H9 (cell line): Measurements from ENCODE around the gene DENND5A. TPM values are rescaled to one million over a fixed set of nuclear protein-coding genes. Genes with fewer than 3 reads are reported as not detected.

Experiments
- DNase-seq: peaks from one replicate; pipeline ENCODE4 v3.0.0-alpha.2; 2017
- H2AFZ ChIP-seq: one replicate; pipeline ENCODE4 v1.6.1; 2013; ENCODE audit warnings: mild to moderate bottlenecking, low read length, control low read depth, moderate library complexity
- H2AK5ac ChIP-seq: 2 replicates; pipeline ENCODE4 v1.6.1; 2013; ENCODE audit warnings: low read length, control low read depth, mixed read lengths; ENCODE audit not compliant: insufficient read length
- H2BK120ac ChIP-seq: one replicate; pipeline ENCODE4 v1.6.1; 2013; ENCODE audit warnings: low read depth, mild to moderate bottlenecking, low read length, control low read depth, inconsistent platforms; ENCODE audit not compliant: poor library complexity, severe bottlenecking
- H2BK12ac ChIP-seq: 2 replicates; pipeline ENCODE4 v1.6.1; 2013; ENCODE audit warnings: low read length, control low read depth, mixed read lengths, low read depth; ENCODE audit not compliant: insufficient read length
- H2BK15ac ChIP-seq: 2 replicates; pipeline ENCODE4 v1.6.1; 2013; ENCODE audit warnings: low read depth, low read length, control low read depth
- H2BK20ac ChIP-seq: one replicate; pipeline ENCODE4 v1.6.1; 2013; ENCODE audit warnings: low read depth, mild to moderate bottlenecking, low read length, control low read depth, inconsistent platforms; ENCODE audit not compliant: poor library complexity, severe bottlenecking
- H2BK5ac ChIP-seq: 2 replicates; pipeline ENCODE4 v1.6.1; 2013; ENCODE audit warnings: low read length, control low read depth, mixed read lengths; ENCODE audit not compliant: insufficient read length
- H3K14ac ChIP-seq: 2 replicates; pipeline ENCODE4 v1.6.1; 2013; ENCODE audit warnings: low read length, control low read depth; ENCODE audit not compliant: insufficient read depth
- H3K18ac ChIP-seq: 2 replicates; pipeline ENCODE4 v1.6.1; 2013; ENCODE audit warnings: low read depth, mild to moderate bottlenecking, mixed read lengths, low read length, control low read depth; ENCODE audit not compliant: insufficient read length
- H3K23ac ChIP-seq: 2 replicates; pipeline ENCODE4 v1.6.1; 2013; ENCODE audit warnings: low read length, control low read depth, mixed read lengths, low read depth; ENCODE audit not compliant: insufficient read length
- H3K23me2 ChIP-seq: 2 replicates; pipeline ENCODE4 v1.6.1; 2013; ENCODE audit warnings: low read depth, mild to moderate bottlenecking, mixed read lengths, low read length, control low read depth; ENCODE audit not compliant: insufficient read length, poor library complexity, severe bottlenecking
- H3K27ac ChIP-seq: 2 replicates; pipeline ENCODE4 v1.5.1; 2013; ENCODE audit warnings: low read length, control low read depth, mixed read lengths, low read depth; ENCODE audit not compliant: insufficient read length
- H3K27me3 ChIP-seq: 2 replicates; pipeline ENCODE4 v1.6.1; 2013; ENCODE audit warnings: low read length, control low read depth, inconsistent platforms; ENCODE audit not compliant: insufficient read depth
- H3K4ac ChIP-seq: 2 replicates; pipeline ENCODE4 v1.6.1; 2013; ENCODE audit warnings: low read depth, mild to moderate bottlenecking, control low read depth, inconsistent platforms, low read length, moderate library complexity
- H3K4me1 ChIP-seq: 2 replicates; pipeline ENCODE4 v1.6.1; 2013; ENCODE audit warnings: low read length, control low read depth, inconsistent platforms; ENCODE audit not compliant: insufficient read depth
- H3K4me2 ChIP-seq: 2 replicates; pipeline ENCODE4 v1.6.1; 2013; ENCODE audit warnings: low read length, control low read depth, mixed read lengths; ENCODE audit not compliant: insufficient read length, insufficient read depth
- H3K56ac ChIP-seq: 2 replicates; pipeline ENCODE4 v1.6.1; 2013; ENCODE audit warnings: low read depth, mild to moderate bottlenecking, mixed read lengths, low read length, control low read depth; ENCODE audit not compliant: insufficient read length
- H3K79me1 ChIP-seq: 2 replicates; pipeline ENCODE4 v1.6.1; 2013; ENCODE audit warnings: low read depth, mild to moderate bottlenecking, moderate library complexity, low read length, control low read depth, inconsistent platforms; ENCODE audit not compliant: insufficient read depth, poor library complexity, severe bottlenecking
- H3K79me2 ChIP-seq: 2 replicates; pipeline ENCODE4 v1.6.1; 2013; ENCODE audit warnings: low read length, control low read depth, inconsistent platforms; ENCODE audit not compliant: insufficient read depth
- H3K9ac ChIP-seq: 2 replicates; pipeline ENCODE4 v1.6.1; 2013; ENCODE audit warnings: low read length, control low read depth, mixed read lengths; ENCODE audit not compliant: insufficient read length; ENCODE audit errors: extremely low read depth
- H3K9me3 ChIP-seq: one replicate; pipeline ENCODE4 v1.6.1; 2013; ENCODE audit warnings: low read depth, low read length, inconsistent platforms; ENCODE audit not compliant: control insufficient read depth
- H3T11ph ChIP-seq: one replicate; pipeline ENCODE4 v1.6.1; 2013; ENCODE audit warnings: mild to moderate bottlenecking, low read length, control low read depth, inconsistent platforms
- H4K20me1 ChIP-seq: one replicate; pipeline ENCODE4 v1.6.1; 2013; ENCODE audit not compliant: control insufficient read depth, insufficient read length, insufficient read depth
- H4K5ac ChIP-seq: 2 replicates; pipeline ENCODE4 v1.6.1; 2013; ENCODE audit warnings: low read depth, mild to moderate bottlenecking, mixed read lengths, low read length, control low read depth; ENCODE audit not compliant: insufficient read length
- H4K8ac ChIP-seq: replicated peaks from 2 replicates; pipeline ENCODE4 v1.6.1; 2013; ENCODE audit warnings: low read length, control low read depth, mixed read lengths, low read depth; ENCODE audit not compliant: insufficient read length
- H4K91ac ChIP-seq: 2 replicates; pipeline ENCODE4 v1.6.1; 2013; ENCODE audit warnings: low read depth, mild to moderate bottlenecking, moderate library complexity, mixed read lengths, low read length, control low read depth; ENCODE audit not compliant: insufficient read length
- H3K27ac Mint-ChIP-seq, 3 experiments: 2 replicates in 2 of 3; 3 replicates in 1 of 3; pipeline ENCODE4 v1.8.0; 2020 to 2021; ENCODE audit warnings: mixed read lengths in 3 of 3, mild to moderate bottlenecking in 1 of 3, moderate library complexity in 1 of 3
- H3K27me3 Mint-ChIP-seq: 2 replicates; pipeline ENCODE4 v1.8.0; 2021; ENCODE audit warnings: low read depth, mild to moderate bottlenecking, moderate library complexity, mixed read lengths
- H3K36me3 Mint-ChIP-seq, 3 experiments: 2 replicates in 2 of 3; 3 replicates in 1 of 3; pipeline ENCODE4 v1.8.0; 2020 to 2021; ENCODE audit warnings: low read depth in 3 of 3, mixed read lengths in 3 of 3; ENCODE audit not compliant: insufficient read depth in 1 of 3
- H3K4me1 Mint-ChIP-seq, 2 experiments: 2 replicates each; pipeline ENCODE4 v1.8.0; 2020; ENCODE audit warnings: mixed read lengths in 2 of 2
- H3K4me3 Mint-ChIP-seq, 2 experiments: 2 replicates in 1 of 2; 3 replicates in 1 of 2; pipeline ENCODE4 v1.8.0; 2020 to 2021; ENCODE audit warnings: mild to moderate bottlenecking in 2 of 2, mixed read lengths in 2 of 2, moderate library complexity in 1 of 2
- H3K9me3 Mint-ChIP-seq, 2 experiments: 2 replicates in 1 of 2; 3 replicates in 1 of 2; pipeline ENCODE4 v1.8.0; 2020; ENCODE audit warnings: mild to moderate bottlenecking in 2 of 2, mixed read lengths in 2 of 2, moderate library complexity in 1 of 2
- WGBS: extraction: QIAGEN DNeasy Blood & Tissue Kit; methylation state at CpG from one replicate; pipeline ENCODE4 v1.1.7; 2013; ENCODE audit warnings: missing lambda C conversion rate, low lambda C conversion rate, mixed read lengths; ENCODE audit not compliant: insufficient read length; ENCODE audit errors: extremely low coverage; 5-methylcytosine and 5-hydroxymethylcytosine counted together
- total RNA-seq: library from RNA; stranded (reverse); gene quantifications from 2 replicates; pipeline ENCODE4 v1.2.1, GENCODE V29; 2021
- TF ChIP-seq, protein P1 (sequence below): fragments of 200-600 bp; sonication (generic); conservative IDR thresholded peaks from 3 replicates; pipeline ENCODE4 v1.8.0; 2021; ENCODE audit warnings: antibody characterized with exemption, mild to moderate bottlenecking

The DENND5A gene
- total RNA-seq, 1 experiment from 2014 or later: 59.6 TPM

DNA sequence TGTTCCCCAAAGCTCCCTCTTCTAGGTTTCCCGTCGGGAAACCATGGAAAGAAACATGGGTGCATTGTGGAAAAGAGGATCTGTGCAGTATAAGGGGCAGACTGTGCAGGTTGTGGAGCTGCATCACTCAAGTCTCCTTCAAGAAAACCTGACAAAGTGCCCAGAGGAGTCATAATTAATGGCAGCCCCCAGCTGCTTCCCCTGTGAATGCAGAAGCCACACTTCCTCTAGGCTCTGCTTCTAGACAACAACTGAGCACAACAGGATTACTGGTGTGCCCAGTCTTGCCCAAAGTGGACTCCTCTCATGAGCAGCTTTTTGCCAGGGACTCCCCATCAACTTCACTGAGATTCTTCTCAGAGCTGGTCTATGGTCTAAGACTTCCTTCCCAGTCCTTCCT, 131.2 kb downstream of the DENND5A start:
- Histone ChIP-seq H3K18ac (no peak overlapping the region), H3K4me2 (no peak overlapping the region), H4K20me1 (no peaks in the 10 kb centered on the region), H2BK12ac (no peak overlapping the region), H2BK5ac (no peak overlapping the region), H3K4ac (no peak overlapping the region), H3K79me1 (no peaks in the 10 kb centered on the region), H4K5ac (no peak overlapping the region), H3T11ph (no peak overlapping the region), H3K27me3 (no peaks in the 10 kb centered on the region), H3K23me2 (no peaks in the 10 kb centered on the region), H2BK20ac (no peak overlapping the region), H2BK120ac (no peak overlapping the region), H3K14ac (no peak overlapping the region), H4K91ac (no peak overlapping the region), H3K23ac (no peak overlapping the region), H2AFZ (no peak overlapping the region), H3K27ac (no peak overlapping the region), H3K9ac (no peak overlapping the region), H4K8ac (no peak overlapping the region), H3K9me3 (no peaks in the 10 kb centered on the region), H2AK5ac (no peak overlapping the region), H3K79me2 (no peaks in the 10 kb centered on the region), H3K4me1 (no peaks in the 10 kb centered on the region; the same call in 1 of the 2 replicates), H2BK15ac (no peak overlapping the region), H3K56ac (no peak overlapping the region)
- Mint-ChIP-seq H3K27me3 (no peaks in the 10 kb centered on the region), H3K4me1 (peaks cover 18 to 19% of the 10 kb centered on the region in 2 experiments), H3K27ac (no peak overlapping the region; a peak in 1 of 7 replicates), H3K4me3 (no peak overlapping the region), H3K9me3 (no peaks in the 10 kb centered on the region), H3K36me3 (peaks cover 0 to 16% (median 10%) of the 10 kb centered on the region in 3 experiments; a peak in 5 of 7 replicates)
- DNase-seq: no peak
- TF ChIP-seq, protein P1, sequence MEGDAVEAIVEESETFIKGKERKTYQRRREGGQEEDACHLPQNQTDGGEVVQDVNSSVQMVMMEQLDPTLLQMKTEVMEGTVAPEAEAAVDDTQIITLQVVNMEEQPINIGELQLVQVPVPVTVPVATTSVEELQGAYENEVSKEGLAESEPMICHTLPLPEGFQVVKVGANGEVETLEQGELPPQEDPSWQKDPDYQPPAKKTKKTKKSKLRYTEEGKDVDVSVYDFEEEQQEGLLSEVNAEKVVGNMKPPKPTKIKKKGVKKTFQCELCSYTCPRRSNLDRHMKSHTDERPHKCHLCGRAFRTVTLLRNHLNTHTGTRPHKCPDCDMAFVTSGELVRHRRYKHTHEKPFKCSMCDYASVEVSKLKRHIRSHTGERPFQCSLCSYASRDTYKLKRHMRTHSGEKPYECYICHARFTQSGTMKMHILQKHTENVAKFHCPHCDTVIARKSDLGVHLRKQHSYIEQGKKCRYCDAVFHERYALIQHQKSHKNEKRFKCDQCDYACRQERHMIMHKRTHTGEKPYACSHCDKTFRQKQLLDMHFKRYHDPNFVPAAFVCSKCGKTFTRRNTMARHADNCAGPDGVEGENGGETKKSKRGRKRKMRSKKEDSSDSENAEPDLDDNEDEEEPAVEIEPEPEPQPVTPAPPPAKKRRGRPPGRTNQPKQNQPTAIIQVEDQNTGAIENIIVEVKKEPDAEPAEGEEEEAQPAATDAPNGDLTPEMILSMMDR: no peak
- WGBS: no CpG with 5 or more reads among the region's 2 CpGs
